A549 (cell line): ENCODE results near the gene PRSS27. TPM values are rescaled to one million over a fixed set of nuclear protein-coding genes. Genes with fewer than 3 reads are reported as not detected.

Source experiments
- ATAC-seq, 2 experiments: fragments of 200-7000 bp in 1 of 2; fragments of >200 bp in 1 of 2; cut with Nextera tagmentation in 1 of 2; cut with Tn5 transposase in 1 of 2; 3 replicates each; pipeline versions ENCODE4 v1.8.0 to v1.9.1; 2018 to 2020; ENCODE audit warnings: mild to moderate bottlenecking in 1 of 2, moderate library complexity in 1 of 2
- CTCF ChIA-PET: fragments of 300-600 bp; sonication (Branson Sonifier 250); formaldehyde crosslinking; extraction: SDS; loops from one replicate; lab custom pipeline; 2021; ENCODE audit warnings: antibody characterized with exemption, inconsistent platforms; lab: Yijun Ruan, JAX
- POLR2A ChIA-PET: fragments of 350-600 bp; formaldehyde crosslinking; extraction: SDS; loops from one replicate; lab custom pipeline; 2021; ENCODE audit warnings: antibody characterized with exemption, inconsistent platforms; lab: Yijun Ruan, JAX
- DNase-seq, 2 experiments: peaks; one replicate each; pipeline versions ENCODE4 v3.0.0 to v3.0.0-alpha.2; 2011 to 2016; ENCODE audit warnings: low read depth in 1 of 2, low spot score in 1 of 2
- FAIRE-seq: peaks from 2 replicates; lab custom pipeline; 2011; peaks lifted over from hg19 to GRCh38; lab: Jason Lieb, UNC
- H3K27ac ChIP-seq, 2 experiments: fragments of >200 bp; sonication (Bioruptor Twin); formaldehyde crosslinking; 3 replicates each; pipeline ENCODE4 v1.5.1; 2016 to 2017
- H3K4me1 ChIP-seq: fragments of >200 bp; sonication (Bioruptor Twin); formaldehyde crosslinking; 3 replicates; pipeline ENCODE4 v1.6.1; 2016
- H3K4me2 ChIP-seq: fragments of >200 bp; sonication (Bioruptor Twin); formaldehyde crosslinking; 3 replicates; pipeline ENCODE4 v1.6.1; 2016
- H3K4me3 ChIP-seq: fragments of >200 bp; sonication (Bioruptor Twin); formaldehyde crosslinking; 3 replicates; pipeline ENCODE4 v1.5.1; 2016
- H3K9me3 ChIP-seq: fragments of >200 bp; sonication (Bioruptor Twin); formaldehyde crosslinking; 3 replicates; pipeline ENCODE4 v1.6.1; 2016
- CEBPB ChIP-seq, 2 experiments: fragments of >200 bp in 1 of 2; sonication (Bioruptor Twin) in 1 of 2; formaldehyde crosslinking in 1 of 2; IDR thresholded peaks; 2 replicates each; pipeline ENCODE4 v1.6.1; 2012 to 2016
- EP300 ChIP-seq, 2 experiments: fragments of >200 bp; sonication (Bioruptor Twin); formaldehyde crosslinking; IDR thresholded peaks; 2 replicates in 1 of 2; 3 replicates in 1 of 2; pipeline ENCODE4 v1.6.1; 2016 to 2017
- ESRRA ChIP-seq: fragments of 150-350 bp; IDR thresholded peaks from 2 replicates; pipeline ENCODE4 v1.6.1; 2014; ENCODE audit warnings: mild to moderate bottlenecking, low read length, borderline replicate concordance
- HDAC2 ChIP-seq: fragments of 200-600 bp; sonication (generic); IDR thresholded peaks from 2 replicates; pipeline ENCODE4 v1.6.1; 2016
- HOXA7 ChIP-seq: fragments of 250-450 bp; sonication (Bioruptor Pico); IDR thresholded peaks from 2 replicates; pipeline ENCODE4 v1.5.0; 2020; ENCODE audit warnings: mild to moderate bottlenecking, moderate library complexity
- HOXB13 ChIP-seq: fragments of 250-450 bp; sonication (Bioruptor Pico); IDR thresholded peaks from 2 replicates; pipeline ENCODE4 v1.5.0; 2020; ENCODE audit warnings: low read depth, mild to moderate bottlenecking, moderate library complexity
- HOXB5 ChIP-seq: fragments of 250-450 bp; sonication (Bioruptor Pico); IDR thresholded peaks from 2 replicates; pipeline ENCODE4 v1.5.0; 2020; ENCODE audit warnings: mild to moderate bottlenecking, moderate library complexity
- JUN ChIP-seq, 2 experiments: fragments of >200 bp; sonication (Bioruptor Twin); formaldehyde crosslinking; IDR thresholded peaks; 2 replicates in 1 of 2; 3 replicates in 1 of 2; pipeline ENCODE4 v1.6.1; 2016 to 2017
- MAFK ChIP-seq: fragments of 450-650 bp; IDR thresholded peaks from 2 replicates; pipeline ENCODE4 v1.6.1; 2014; ENCODE audit not compliant: partially characterized antibody
- MAZ ChIP-seq: fragments of 150-350 bp; IDR thresholded peaks from 2 replicates; pipeline ENCODE4 v1.6.1; 2014; ENCODE audit warnings: antibody characterized with exemption, low read depth, low read length, borderline replicate concordance
- MYC ChIP-seq: IDR thresholded peaks from 2 replicates; pipeline ENCODE4 v1.6.1; 2012; ENCODE audit warnings: mild to moderate bottlenecking, inconsistent platforms, low read length, improper control_type of control experiment, borderline replicate concordance
- PHF8 ChIP-seq: fragments of 200-600 bp; sonication (generic); IDR thresholded peaks from 2 replicates; pipeline ENCODE4 v1.6.1; 2016; ENCODE audit warnings: low read depth, mild to moderate bottlenecking, antibody characterized with exemption, moderate library complexity, borderline replicate concordance
- POLR2A ChIP-seq: IDR thresholded peaks from 2 replicates; pipeline ENCODE4 v1.6.1; 2012; ENCODE audit warnings: mild to moderate bottlenecking, low read length
- POLR2AphosphoS2 ChIP-seq: conservative IDR thresholded peaks from 2 replicates; pipeline ENCODE4 v1.6.1; 2012; ENCODE audit warnings: low read length, improper control_type of control experiment, inconsistent platforms
- TP53 ChIP-seq: fragments of 250-450 bp; sonication (Bioruptor Pico); IDR thresholded peaks from 2 replicates; pipeline ENCODE4 v1.5.0; 2021; ENCODE audit warnings: mild to moderate bottlenecking, moderate library complexity
- ZFP36 ChIP-seq: fragments of 450-650 bp; IDR thresholded peaks from 2 replicates; pipeline ENCODE4 v1.6.1; 2014; ENCODE audit warnings: borderline replicate concordance; ENCODE audit not compliant: partially characterized antibody
- ZNF302 ChIP-seq: fragments of 250-450 bp; sonication (Bioruptor Pico); IDR thresholded peaks from 2 replicates; pipeline ENCODE4 v1.9.0; 2021; ENCODE audit warnings: inconsistent platforms, mild to moderate bottlenecking, moderate library complexity
- WGBS: methylation state at CpG from one replicate; pipeline ENCODE4 v1.1.6; 2017; ENCODE audit errors: missing lambda C conversion rate; 5-methylcytosine and 5-hydroxymethylcytosine counted together
- polyA plus RNA-seq, 4 experiments: library from polyadenylated mRNA; depleted of rRNA in 3 of 4; stranded (reverse); fragments of >200 nt; fragmentation: RNase III in 1 of 4; extraction: RNeasy Plus Mini Kit Qiagen cat#74134 plus additional on column Dnase treatment in 1 of 4; gene quantifications; 2 replicates in 3 of 4; 3 replicates in 1 of 4; pipeline ENCODE4 v1.2.3, GENCODE V29; 2011 to 2017
- TF ChIP-seq, protein P1 (sequence below): fragments of >200 bp; sonication (Bioruptor Twin); formaldehyde crosslinking; IDR thresholded peaks from 2 replicates; pipeline ENCODE4 v1.6.1; 2016
- TF ChIP-seq, protein P2 (sequence below): IDR thresholded peaks from 2 replicates; pipeline ENCODE4 v1.6.1; 2012; ENCODE audit warnings: low read depth, borderline replicate concordance
- TF ChIP-seq, protein P3 (sequence below): fragments of >200 bp; sonication (Bioruptor Twin); formaldehyde crosslinking; IDR thresholded peaks from 3 replicates; pipeline ENCODE4 v1.5.1; 2016
- TF ChIP-seq, protein P4 (sequence below): fragments of 250-450 bp; sonication (Bioruptor Pico); IDR thresholded peaks from 2 replicates; pipeline ENCODE4 v1.5.0; 2020; ENCODE audit warnings: low read depth, mild to moderate bottlenecking, moderate library complexity
- TF ChIP-seq, protein P5 (sequence below): fragments of 200-600 bp; sonication (generic); IDR thresholded peaks from 2 replicates; pipeline ENCODE4 v1.6.1; 2016; ENCODE audit warnings: antibody characterized with exemption, mild to moderate bottlenecking, moderate library complexity
- TF ChIP-seq, protein P6 (sequence below): fragments of >200 bp; sonication (Bioruptor Twin); formaldehyde crosslinking; IDR thresholded peaks from 3 replicates; pipeline ENCODE4 v1.6.1; 2016

The PRSS27 gene
- polyA plus RNA-seq, 2 of the 4 experiments (the other 2 are of a cell fraction), result 1.00 to 1.2 TPM

DNA sequence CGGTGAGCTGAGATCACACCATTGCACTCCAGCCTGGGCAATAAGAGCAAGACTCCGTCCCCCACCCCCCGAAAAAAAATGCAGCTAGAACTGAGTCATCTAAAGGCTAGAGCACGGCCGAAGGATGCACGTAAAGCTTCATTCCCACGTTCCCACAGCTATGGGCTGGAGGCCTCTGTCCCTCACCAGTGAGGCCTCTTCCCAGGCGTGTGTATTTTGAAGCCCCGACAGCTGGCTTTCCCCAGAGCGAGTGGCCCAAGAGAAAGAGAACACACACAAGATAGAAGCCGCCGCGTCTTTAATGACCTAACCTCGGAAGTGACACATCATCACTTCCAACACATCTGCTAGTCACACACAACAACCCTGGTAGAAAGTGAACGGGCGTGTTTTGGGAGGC lies 44.3 kb downstream of the PRSS27 start:
- Histone ChIP-seq H3K4me3 (no peak overlapping the region), H3K4me2 (no peak overlapping the region), H3K4me1 (peaks cover 6% of the 10 kb centered on the region; the same call in 2 of the 3 replicates), H3K9me3 (no peaks in the 10 kb centered on the region), H3K27ac (no peak overlapping the region)
- POLR2A ChIA-PET, result no interaction called here
- DNase-seq, result no peak
- 70% methylated on average over 16 of the region's 16 CpGs for WGBS
- TF ChIP-seq POLR2A (no peak), TP53 (CRISPR knock-in tag) (no peak), CEBPB (IDR thresholded peaks at IDR 0.05) (no peak), HDAC2 (no peak), ZFP36 (no peak), JUN (IDR thresholded peaks at IDR 0.05) (no peak), POLR2AphosphoS2 (no peak), HOXB13 (no peak), EP300 (IDR thresholded peaks at IDR 0.05) (no peak), MAFK (no peak), ZNF302 (CRISPR knock-in tag) (no peak), HOXA7 (CRISPR knock-in tag) (no peak), PHF8 (no peak)
- TF ChIP-seq, protein P1, sequence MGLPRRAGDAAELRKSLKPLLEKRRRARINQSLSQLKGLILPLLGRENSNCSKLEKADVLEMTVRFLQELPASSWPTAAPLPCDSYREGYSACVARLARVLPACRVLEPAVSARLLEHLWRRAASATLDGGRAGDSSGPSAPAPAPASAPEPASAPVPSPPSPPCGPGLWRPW, result no peak
- TF ChIP-seq, protein P2, sequence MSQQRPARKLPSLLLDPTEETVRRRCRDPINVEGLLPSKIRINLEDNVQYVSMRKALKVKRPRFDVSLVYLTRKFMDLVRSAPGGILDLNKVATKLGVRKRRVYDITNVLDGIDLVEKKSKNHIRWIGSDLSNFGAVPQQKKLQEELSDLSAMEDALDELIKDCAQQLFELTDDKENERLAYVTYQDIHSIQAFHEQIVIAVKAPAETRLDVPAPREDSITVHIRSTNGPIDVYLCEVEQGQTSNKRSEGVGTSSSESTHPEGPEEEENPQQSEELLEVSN, result no peak
- TF ChIP-seq, protein P3, sequence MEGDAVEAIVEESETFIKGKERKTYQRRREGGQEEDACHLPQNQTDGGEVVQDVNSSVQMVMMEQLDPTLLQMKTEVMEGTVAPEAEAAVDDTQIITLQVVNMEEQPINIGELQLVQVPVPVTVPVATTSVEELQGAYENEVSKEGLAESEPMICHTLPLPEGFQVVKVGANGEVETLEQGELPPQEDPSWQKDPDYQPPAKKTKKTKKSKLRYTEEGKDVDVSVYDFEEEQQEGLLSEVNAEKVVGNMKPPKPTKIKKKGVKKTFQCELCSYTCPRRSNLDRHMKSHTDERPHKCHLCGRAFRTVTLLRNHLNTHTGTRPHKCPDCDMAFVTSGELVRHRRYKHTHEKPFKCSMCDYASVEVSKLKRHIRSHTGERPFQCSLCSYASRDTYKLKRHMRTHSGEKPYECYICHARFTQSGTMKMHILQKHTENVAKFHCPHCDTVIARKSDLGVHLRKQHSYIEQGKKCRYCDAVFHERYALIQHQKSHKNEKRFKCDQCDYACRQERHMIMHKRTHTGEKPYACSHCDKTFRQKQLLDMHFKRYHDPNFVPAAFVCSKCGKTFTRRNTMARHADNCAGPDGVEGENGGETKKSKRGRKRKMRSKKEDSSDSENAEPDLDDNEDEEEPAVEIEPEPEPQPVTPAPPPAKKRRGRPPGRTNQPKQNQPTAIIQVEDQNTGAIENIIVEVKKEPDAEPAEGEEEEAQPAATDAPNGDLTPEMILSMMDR, result no peak
- CTCF ChIA-PET, result interaction anchor here (0.8 to 1.8 kb wide), 2 partner anchors 14 to 244 kb away, joined by 3 to 5 read pairs; no protein-coding TSS in a partner anchor
- FAIRE-seq, result no peak
- no peak for ATAC-seq

DNA sequence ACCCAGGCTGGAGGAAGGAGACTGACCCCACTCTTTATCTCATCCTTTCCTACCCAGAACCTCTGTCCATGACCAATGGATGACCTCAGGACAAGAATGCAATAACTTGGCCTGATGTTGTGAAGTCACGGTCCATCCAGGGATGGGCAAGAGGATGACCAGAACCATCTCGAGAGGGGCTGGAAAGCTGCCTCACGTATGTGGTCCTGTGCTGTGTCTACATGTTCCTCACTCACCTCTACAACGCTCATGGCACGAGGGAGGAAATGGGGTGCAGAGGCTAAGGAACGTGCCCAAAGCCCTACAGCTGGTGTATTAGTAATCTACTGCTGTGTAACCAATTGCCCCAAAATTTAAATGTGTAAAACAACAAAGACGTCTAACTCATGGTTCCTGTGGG lies 45.0 kb downstream of the PRSS27 start:
- ChIA-PET CTCF (interaction anchor here (0.8 to 1.8 kb wide), 2 partner anchors 14 to 245 kb away, joined by 3 to 5 read pairs; no protein-coding TSS in a partner anchor), POLR2A (no interaction called here)
- ATAC-seq (no peak), FAIRE-seq (no peak), DNase-seq (no peak)
- Histone ChIP-seq H3K27ac (no peak overlapping the region), H3K4me1 (peaks cover 6% of the 10 kb centered on the region; the same call in 2 of the 3 replicates), H3K4me2 (no peak overlapping the region), H3K9me3 (no peaks in the 10 kb centered on the region), H3K4me3 (no peak overlapping the region)
- TF ChIP-seq MYC, result no peak
- TF ChIP-seq, protein P4, sequence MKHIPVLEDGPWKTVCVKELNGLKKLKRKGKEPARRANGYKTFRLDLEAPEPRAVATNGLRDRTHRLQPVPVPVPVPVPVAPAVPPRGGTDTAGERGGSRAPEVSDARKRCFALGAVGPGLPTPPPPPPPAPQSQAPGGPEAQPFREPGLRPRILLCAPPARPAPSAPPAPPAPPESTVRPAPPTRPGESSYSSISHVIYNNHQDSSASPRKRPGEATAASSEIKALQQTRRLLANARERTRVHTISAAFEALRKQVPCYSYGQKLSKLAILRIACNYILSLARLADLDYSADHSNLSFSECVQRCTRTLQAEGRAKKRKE (CRISPR knock-in tag), result no peak
- WGBS, result 93% methylated on average over 7 of the region's 7 CpGs

DNA sequence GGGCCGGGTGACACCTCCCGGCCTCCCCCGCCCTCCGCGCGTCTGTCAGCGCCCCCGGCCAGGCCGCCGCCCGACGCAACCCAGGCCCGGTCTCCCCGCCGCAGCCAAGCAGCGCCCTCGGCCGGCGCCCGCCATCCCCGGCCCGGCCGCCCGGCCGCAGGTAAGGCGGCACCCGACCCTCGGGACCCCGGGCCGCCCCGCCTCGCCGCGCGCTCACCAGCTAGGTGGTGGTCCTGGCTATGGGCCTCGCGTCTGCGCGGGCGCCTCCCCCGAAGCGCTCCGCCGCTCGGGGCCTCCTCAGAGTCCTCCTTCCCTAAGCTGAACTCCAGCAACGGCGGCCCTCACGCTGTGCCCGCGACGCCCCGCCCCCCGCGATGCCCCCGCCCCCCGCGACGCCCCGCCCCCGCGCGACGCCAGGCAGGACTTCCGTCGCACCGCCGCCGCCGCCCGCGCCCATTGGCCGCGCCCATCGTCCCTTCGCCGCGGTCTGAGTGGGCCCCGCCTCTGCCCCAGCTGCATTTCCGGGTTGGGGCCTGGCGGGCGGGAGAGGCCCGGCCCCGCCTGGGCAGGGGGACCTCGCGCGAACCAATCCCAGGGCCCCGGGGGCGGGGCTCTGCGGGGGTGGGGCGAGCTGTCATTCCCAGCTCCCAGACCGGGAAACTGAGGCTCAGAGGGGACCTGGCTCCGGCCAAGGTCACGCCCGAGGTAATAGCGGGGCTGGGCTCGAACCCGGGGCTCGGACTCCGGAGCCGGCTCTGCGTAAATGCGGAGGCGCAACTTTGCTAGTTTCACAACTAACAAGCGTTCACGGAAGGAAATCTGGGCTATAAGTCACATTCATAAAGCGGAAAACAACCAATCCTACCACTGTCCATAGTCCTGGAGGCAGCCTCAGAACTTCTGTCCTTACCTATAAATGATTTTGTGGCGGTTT lies 46.7 kb downstream of the PRSS27 start:
- peak overlapping the region; percentile 86 for H3K4me2 ChIP-seq
- ATAC-seq (peak; percentile 94 to 97), DNase-seq (peak; percentile 86 to 96), FAIRE-seq (no peak)
- H3K27ac ChIP-seq, result peak overlapping the region; percentile 87 to 92
- CTCF ChIA-PET, result interaction anchor here (0.6 kb wide), 1 partner anchor 150 kb away, joined by 3 read pairs; no protein-coding TSS in a partner anchor
- peak overlapping the region; percentile 85 for H3K4me3 ChIP-seq
- 3% methylated on average over 29 of the region's 107 CpGs for WGBS
- TF ChIP-seq POLR2A (peak; percentile 52), HOXB5 (no peak), JUN (IDR thresholded peaks at IDR 0.05) (peak; percentile 22 to 75; a peak in 2 of 5 replicates), EP300 (IDR thresholded peaks at IDR 0.05) (no peak), MAZ (0 out of 2 replicates have a peak, but pooled peaks have one; percentile 23), ESRRA (0 out of 2 replicates have a peak, but pooled peaks have one; percentile 33)
- TF ChIP-seq, protein P5, sequence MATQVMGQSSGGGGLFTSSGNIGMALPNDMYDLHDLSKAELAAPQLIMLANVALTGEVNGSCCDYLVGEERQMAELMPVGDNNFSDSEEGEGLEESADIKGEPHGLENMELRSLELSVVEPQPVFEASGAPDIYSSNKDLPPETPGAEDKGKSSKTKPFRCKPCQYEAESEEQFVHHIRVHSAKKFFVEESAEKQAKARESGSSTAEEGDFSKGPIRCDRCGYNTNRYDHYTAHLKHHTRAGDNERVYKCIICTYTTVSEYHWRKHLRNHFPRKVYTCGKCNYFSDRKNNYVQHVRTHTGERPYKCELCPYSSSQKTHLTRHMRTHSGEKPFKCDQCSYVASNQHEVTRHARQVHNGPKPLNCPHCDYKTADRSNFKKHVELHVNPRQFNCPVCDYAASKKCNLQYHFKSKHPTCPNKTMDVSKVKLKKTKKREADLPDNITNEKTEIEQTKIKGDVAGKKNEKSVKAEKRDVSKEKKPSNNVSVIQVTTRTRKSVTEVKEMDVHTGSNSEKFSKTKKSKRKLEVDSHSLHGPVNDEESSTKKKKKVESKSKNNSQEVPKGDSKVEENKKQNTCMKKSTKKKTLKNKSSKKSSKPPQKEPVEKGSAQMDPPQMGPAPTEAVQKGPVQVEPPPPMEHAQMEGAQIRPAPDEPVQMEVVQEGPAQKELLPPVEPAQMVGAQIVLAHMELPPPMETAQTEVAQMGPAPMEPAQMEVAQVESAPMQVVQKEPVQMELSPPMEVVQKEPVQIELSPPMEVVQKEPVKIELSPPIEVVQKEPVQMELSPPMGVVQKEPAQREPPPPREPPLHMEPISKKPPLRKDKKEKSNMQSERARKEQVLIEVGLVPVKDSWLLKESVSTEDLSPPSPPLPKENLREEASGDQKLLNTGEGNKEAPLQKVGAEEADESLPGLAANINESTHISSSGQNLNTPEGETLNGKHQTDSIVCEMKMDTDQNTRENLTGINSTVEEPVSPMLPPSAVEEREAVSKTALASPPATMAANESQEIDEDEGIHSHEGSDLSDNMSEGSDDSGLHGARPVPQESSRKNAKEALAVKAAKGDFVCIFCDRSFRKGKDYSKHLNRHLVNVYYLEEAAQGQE, result 0 out of 2 replicates have a peak, but pooled peaks have one; percentile 22
- TF ChIP-seq, protein P6, sequence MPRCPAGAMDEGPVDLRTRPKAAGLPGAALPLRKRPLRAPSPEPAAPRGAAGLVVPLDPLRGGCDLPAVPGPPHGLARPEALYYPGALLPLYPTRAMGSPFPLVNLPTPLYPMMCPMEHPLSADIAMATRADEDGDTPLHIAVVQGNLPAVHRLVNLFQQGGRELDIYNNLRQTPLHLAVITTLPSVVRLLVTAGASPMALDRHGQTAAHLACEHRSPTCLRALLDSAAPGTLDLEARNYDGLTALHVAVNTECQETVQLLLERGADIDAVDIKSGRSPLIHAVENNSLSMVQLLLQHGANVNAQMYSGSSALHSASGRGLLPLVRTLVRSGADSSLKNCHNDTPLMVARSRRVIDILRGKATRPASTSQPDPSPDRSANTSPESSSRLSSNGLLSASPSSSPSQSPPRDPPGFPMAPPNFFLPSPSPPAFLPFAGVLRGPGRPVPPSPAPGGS, result 0 out of 3 replicates have a peak, but pooled peaks have one; percentile 35
- H3K9me3 ChIP-seq, result no peaks in the 10 kb centered on the region
- POLR2A ChIA-PET, result interaction anchor here (0.8 to 1.4 kb wide), 4 partner anchors 9 to 209 kb away, joined by 3 to 41 read pairs (median 4); partner anchors contain the start of genes FLYWCH2 and KCTD5
- H3K4me1 ChIP-seq, result peaks cover 10% of the 10 kb centered on the region; the same call in 2 of the 3 replicates
